NK-92 (cell line): ENCODE results near the gene AHDC1.
"Not testable (repeated sequence)": the region's sequence is repeated elsewhere in the genome, so short reads cannot be mapped to it uniquely, and the experiment has no call there.

ENCODE experiments used
- DNase-seq: peaks from one replicate; lab custom pipeline; 2025; ENCODE audit not compliant: unreplicated experiment; lab: John Stamatoyannopoulos, UW

AHDC1 gene

DNA sequence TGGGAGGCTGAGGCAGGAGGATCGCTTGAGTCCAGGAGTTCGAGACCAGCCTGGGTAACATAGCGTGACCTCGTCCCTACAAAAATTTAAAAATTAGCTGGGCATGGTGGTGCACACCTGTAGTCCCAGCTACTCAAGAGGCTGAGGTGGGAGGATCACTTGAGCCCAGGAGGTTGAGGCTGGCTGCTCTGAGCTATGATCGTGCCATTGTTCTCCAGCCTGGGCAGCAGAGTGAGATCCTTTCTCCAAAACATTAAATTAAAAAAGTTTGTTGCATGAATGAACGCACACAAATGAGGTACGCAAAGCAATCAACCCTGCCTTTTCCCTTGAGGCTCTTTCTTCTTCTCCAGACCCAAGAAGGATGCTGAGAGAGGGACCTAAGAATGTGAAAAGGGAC, 50.1 kb downstream of the AHDC1 start:
- DNase-seq: not testable (repeated sequence)

DNA sequence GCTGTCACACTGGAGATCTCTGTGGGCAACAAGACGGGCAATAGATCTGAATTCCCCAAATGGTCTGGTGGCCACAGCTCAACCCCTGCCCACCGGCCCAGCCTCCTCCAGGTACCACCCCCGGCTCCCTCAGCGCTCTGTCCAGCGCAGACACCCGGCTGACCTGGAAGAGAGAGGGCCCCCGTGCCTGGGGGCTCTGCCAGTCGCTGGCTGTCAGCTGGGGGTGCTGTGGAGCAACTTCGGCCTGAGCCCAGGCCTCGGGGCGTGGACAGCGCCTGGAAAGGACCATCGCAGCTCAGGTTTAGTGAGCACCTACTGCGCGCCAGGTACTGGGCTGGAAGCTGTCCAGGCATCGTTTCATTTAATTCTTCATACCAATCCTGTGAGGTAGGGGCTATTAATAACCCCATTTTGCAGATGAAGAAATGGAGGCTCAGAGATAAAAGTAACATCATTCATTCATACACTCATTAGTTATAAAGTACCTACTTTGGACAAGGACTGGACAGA, 51.0 kb downstream of the AHDC1 start:
- DNase-seq: no peak

DNA sequence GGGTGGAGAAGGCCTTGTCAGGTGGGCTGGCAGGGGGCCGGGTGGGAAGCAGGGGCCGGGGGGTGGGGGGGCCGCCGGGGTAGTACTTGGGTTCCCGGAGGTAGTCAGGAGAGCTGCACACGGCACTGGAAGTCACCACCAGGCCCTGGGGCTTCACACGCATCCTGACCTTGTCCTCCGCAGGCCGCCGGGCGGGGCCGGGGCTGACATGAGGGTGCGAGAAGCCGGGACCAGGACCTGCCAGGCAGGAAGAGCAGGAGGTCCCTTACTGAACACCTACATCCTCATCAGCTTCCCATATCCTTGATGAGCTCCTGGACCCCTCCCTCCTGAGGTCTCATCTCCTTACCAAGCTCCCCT, 52.0 kb downstream of the AHDC1 start:
- no peak for DNase-seq

DNA sequence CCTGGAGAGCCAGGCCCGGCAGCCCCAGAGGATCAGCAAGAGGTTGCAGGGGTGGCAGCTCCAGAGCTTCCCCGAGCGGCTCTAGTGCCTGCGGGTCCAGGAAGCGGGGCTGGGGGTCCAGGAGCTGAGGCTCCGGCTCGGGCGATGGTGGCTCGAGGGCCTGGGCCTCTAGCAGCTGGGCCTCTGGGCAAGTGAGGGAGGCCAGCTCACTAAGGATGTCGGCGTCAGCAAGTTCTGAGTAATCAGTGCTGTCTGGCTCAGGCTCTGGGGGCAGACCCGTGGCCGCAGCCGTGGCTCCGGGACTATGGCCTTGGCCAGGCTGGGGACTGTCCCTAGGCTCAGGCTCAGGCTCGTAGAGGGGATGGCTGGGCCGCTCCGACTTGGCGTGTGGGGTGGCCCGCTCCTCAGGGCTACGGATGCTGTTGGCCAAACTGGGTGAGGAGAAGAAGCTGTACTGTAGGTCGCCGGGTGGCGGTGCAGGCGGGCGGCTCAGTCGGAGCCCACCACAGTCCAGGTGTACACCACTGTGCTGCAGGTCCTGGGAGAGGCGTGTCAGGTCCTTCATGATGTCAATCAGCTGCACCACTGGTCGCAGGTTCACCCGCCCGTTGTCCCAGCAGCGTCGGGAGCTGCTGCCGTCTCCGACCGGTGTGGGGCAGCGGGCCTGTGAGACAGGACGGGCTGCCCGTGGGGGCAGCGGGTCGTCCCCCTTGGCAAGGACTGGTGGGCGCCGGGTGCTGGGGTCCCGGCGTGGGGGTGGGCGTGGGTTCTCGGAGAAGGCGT, 52.6 kb downstream of the AHDC1 start:
- no peak for DNase-seq

DNA sequence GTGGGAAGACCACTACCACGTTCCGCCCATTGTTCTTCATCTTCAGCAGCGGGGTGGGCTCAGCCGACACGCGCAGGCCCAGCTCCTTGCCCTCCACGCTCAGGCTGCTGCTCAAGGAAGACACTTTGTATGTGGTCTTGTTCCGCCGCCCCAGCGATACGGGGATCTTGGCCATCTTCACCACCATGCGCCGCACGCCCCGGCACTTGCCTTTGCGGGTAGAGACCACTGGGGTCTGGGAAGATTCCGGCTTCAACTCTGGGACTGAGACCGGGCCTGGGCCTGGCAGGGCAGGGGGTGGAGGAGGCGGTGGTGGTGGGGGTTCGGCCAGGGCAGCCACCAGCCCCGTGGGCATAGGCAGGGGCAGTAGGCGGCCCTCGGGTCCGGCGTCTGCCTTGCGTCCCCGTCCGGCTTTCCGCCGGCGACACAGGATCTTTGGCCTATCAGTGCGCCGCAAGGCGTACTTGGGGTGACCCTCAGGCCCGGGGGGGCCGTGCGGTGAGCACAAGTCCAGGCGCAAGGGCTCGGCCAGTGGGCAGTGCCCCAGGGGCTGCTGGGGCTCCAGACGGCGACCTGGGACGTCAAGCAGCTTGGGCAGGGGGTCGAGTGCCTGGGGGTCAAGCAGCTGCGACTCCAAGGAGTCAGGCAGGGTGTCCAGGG, 53.3 kb downstream of the AHDC1 start:
- DNase-seq: no peak

DNA sequence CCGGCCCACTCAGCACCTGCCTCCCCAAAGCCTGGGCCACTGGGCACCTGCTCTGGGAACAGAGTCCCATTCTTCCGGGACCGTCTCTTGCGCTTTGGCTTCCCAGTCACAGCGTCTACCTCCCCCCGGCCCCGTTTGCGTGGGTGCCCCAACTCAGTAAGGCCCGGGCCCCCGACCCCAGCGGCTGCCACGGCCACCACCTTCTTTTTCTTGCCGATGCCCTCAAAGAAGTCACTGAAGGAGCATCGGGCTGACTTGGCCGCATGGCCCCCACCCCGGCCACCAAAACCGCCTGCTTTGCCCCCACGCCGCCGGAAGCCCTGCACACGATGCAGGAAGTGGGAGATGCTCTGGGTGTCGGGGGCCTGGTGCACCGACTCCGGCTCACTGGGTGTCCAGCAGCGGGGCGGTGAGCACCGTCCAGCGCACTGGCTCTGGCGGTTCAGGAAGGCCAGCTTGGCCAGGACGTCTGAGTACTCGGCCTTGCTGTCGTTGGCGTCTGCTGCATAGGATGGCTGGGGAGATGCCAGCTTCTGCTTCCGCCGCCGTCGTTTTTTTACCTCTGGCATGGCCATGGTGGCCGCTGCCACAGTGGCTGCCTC, 54.0 kb downstream of the AHDC1 start:
- DNase-seq: no peak

DNA sequence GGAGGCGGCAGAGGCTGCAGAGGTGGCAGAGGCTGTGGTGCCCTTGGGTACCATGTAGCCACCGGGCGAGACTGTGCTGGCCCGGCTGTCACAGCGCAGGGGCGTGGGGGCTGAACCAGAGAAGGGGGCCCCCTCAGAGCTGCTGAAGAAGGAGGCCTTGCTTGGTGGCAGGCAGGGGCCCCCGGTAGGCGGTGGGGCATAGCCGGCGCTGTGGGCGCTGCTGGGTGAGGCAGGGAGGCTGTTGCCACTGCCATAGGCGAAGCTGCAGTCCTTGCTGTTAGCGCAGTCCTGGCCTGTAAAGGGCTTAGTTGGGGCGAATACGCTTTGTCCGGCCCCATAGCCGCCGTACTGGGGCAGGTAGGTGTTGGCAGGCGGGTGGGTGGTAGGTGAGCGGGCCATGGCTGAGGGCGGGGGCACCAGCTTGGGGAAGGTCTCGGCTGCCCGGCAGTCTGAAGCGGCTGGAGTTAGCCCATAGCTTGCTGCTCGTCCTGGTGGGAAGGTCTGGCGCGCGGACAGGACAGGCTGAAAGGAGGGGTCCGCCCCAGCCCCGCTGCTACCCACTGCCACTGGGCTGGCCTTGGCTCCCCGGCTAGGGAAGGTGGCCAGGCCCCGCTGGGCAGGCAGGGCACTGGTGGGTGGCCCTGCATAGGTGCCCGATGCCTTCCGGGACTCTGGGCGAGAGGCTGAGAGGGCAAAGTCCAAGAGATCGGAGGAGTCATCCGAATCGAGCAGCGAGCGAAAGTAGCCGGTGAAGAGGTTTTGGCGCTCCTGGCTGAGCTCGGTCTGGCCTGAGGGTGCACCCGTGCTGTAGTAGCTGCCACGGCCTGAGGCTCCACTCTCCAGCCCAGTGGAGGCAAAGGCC, 54.9 kb downstream of the AHDC1 start:
- no peak for DNase-seq

DNA sequence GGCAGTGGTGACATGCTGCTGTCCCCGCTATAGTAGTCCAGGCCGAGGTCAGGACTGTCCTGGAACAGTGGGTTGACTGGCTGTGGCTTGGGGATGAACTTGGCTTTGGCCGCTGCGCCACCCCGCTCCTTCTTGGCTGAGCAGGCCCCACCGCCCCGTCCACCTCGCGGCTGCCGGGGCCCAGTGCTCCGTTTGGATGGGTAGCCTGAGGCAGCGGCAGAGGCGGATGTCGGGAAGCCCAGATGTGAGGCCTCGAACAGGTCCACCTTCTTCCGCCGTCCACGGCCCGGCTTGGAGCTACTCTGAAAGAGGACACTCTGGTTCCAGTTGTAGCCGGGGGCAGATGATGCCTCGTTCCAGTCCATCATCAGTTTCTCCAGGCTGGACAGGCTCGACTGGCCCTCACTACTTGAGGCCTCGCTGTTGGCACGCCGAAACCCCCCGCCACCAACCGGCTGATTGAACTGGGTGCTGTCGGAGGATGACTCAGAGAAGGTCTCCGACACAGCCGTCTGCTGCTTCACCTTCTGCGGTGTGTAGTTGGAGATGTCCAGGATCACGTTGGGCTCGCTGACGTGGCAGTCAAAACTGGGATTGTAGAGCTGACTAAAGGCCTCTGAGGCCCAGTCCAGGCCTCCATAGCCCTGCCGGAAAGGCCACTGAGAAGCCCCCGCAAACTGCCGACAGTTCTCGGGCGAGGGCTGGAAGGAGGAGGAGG, 55.6 kb downstream of the AHDC1 start:
- DNase-seq: no peak

DNA sequence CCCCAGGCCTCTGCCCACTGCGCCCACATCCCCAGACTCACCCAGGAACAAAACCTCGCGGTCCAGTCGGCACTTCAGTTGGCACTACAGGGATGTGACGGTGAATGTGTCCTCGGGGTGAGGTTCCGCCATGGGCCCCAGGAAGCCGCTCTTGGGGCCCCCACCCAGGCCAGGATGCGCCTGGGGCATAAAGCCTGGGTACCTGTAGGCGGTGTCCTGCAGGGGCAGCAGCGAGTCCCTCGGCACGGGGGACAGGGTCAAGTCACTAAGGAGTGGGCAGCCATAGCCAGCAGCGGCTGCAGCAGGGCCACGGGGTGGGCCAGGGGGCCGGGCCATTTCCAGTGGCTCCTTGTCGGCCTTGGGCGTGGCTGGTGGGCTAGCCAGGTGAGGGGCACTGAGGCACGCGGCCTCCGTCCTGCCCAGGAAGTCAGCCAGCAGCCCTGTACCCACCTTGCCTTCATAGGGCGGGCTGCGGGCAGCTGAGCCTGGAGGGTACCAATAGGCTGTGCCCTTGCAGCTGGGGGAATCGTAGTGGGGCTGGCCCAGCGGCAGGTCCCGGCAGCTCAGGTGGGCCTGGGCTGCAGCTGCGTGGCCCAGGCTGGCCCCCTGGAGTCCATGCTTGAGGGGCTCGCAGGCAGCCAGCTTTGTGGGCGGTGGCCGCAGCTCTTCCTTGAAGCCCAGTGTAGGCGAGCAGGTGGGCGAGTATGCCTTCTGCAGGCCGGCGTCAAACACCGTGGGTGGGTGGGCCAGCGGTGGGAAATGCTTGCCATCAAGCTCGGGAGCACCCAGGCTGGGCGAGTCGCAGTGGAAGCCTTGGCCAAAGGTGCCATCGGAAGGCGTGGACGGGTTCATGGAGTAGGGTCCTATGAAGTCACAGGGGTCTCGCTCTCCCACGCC, 56.5 kb downstream of the AHDC1 start:
- DNase-seq: no peak

DNA sequence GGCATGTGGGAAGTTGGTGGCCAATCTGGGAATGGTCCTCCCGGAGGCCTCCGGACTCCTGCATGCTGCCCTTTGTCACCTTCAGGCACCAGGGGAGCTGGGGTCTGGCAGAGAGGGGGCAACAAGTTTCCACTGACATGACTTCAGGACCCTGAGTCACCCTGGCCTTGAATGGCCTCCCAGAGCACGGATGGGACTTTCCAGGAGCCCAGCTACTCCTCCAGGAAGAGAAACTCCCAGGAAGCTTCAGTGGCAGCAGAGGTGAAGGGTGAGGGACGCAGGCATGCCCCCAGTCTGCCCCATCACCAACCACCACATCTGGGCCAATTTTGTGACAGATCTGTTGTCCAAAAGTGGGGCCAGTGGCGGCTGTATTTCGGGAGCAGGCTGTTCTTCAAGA, 58.1 kb downstream of the AHDC1 start:
- DNase-seq: no peak

DNA sequence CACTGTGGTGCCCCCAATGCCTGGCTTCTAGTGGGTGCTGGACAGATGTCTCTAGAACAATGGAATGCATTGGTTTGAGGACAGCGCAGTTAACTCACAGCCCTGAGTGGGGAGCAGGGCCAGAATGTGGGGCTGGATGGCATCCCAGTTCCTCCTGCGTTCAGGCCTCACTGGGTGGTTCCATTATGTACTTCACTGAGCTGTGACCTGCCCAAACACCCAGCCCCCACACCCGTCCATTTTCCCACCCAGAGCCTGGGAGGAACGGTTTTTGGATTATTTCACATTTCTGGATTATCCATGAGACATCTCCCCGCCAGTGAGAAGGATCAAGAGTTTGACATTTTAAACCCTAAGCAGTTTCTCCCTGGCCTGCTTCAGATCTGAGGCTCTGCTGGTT, 58.7 kb downstream of the AHDC1 start:
- DNase-seq: no peak

DNA sequence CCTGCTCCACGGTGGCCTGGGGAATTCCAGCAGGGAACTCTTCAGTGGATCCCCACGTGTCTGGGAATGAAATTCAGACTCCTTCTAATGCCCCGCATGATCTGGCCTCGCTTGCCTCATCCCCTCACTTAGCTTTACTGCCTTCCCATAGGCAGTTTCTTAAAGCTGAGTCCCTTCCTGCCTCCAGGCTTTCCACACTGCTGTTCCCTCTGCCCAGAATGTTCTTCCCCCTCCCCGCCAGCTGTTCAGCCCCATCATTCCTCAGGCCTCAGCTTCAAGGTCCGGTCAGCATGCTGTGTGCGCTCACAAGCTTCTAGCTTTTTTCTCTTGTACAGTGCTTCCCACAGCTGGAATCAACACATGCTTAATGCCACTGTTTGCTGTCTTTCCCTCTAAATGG, 59.1 kb downstream of the AHDC1 start:
- no peak for DNase-seq

DNA sequence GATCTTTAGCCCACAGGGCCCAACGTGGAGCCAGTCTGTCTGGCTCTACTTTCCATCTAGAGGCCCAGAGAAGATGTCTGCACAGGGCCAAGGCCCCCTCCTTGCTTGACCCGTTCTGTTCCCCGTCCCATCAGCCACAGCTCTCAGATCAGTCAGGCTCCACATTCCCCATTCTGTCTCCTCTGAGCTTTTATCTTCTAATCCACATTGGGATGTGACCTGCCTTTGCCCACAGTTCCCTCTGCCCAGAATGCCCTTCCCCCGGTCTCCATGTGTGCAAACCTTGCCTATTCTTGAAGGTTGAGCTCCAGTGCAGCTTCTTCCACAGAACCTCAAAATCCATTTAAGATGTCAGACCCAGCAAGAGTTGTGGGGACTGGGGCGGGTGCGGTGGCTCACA, 60.7 kb downstream of the AHDC1 start:
- DNase-seq: no peak

DNA sequence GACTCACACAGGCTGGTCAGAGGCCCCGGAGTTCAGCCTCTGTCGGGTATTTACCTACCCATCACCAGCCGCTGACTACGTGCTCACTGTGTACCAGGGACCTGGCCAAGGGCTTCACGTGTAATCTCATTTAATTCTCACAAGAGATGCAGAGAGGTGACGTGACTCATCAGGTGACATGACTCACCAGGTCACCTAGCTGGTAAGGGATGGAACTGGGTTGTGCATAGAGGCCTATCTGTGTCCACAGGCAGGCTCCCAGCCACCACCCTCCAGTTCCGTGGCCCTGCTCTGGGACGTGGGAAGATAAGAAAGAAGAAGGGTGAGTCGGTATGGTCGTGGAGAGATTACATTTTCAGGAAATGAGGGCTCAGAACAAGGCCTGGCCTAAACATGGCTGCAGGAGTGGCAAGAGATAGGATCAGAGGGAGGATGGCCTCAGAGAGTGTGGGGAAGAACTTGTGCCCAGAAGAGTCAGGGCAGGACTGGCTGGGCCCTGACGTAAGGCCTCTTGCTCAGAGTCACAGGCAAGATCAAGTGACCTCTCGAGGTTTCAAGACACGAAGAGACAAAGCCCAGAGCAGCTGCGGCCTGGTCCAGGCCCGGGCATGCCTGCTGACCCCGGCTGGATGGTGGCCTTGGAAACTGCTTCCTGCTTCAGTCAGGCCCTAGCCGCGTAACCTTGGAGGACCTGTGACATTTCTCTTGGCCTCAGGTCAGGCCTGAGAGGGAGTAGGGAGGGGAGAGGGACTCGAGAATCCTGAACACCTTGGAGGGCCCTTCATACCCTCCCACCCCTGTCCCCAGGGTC, 61.3 kb downstream of the AHDC1 start:
- no peak for DNase-seq

DNA sequence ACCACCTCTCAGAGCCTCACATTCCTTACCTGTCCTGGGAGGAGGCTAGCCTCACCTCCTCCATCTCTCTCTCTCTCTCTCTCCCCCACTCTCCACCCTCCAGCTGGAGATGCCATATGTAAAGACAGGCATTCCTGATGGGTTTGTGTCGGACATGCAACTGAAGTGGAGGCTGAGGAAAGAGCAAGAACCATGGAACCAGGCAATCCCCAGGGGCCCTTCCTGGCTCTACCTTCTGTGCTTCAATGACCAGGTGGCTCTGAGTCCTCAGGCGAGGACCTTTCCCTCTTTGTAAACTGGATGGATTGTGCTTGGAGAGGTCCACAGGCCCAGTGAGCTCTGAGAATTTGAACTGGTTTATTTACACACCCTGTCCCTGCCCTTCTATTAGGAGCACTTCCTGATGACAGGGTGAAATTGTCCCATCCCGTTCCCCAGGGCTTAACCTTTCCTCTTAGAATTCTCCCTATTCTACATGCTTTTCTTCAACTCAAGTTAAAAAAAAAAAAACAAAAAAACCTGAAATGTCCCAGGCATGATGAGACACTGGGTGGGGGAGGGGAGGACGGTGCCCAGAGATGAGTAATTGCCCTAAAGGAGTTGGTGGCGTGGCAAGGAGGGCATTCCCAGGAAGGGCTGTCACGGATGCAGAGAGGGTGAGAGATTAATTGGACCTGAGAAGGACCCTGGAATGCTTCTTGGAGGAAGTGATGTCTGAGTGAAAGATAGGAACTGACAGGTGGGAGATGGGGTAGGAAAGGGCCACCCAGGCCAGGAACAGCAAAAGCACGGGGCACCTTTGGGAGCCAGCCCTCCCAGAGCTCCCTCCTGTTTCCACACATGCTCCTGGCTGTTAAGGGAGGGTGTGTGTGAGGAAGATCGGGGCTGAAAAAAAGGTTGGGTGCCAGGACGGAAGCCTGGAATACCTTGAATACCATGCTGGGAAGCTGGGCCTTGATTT, 63.8 kb downstream of the AHDC1 start:
- DNase-seq: no peak

DNA sequence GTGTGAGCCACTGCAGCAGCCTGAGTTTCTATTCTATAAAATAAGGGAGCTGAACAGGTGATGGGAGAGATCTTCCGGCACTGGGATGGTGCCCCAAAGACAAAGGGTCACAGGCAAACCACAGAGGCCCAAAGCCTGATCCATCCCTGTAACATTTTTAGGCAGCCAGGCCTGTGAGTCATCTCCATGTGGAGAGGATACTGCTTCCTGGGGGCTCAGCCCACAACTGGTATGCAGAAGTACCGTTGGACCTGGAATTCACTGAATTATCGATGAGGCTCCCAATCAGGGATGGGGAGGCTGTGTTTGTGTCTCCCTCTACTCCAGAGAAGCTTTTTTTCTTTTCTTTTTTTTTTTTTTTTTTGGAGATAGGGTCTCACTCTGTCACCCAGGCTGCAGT, 65.2 kb downstream of the AHDC1 start:
- DNase-seq: no peak

DNA sequence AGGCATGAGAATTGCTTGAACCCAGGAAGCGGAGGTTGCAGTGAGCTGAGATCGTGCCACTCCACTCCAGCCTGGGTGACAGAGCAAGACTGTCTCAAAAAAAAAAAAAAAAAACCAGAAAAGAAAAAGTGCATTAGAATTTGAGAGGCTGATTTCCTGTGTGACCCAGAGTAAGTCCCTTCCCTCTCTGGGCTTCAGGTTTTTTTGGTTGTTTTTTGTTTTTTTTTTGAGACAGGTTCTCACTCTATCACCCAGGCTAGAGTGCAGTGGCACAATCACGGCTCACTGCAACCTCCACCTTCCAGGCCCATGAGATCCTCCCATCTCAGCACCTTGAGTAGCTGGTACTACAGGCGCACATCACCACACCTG, 65.7 kb downstream of the AHDC1 start:
- DNase-seq: not testable (repeated sequence)

DNA sequence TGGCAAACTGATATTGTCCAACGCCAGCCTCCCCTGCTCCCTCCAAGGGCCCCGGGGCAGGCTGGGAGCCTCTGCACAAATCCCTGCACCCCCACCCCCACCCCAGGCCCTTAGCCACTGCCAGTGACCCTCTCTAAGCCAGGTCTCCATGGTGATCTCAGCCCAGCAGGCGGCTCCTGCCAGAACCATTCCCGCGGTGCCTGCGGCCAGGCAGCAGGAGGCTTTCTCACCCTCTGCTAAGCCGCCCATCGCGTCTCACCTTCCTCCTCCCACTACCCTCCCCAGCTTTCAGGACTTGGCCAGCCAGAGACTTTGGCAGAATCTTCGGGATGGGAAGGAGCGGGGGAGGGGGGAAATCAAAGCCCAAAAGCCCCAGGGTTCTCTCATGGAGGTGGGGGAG, 67.2 kb downstream of the AHDC1 start:
- DNase-seq: no peak
